GM19438 (cell line): Measurements from ENCODE around the gene CYP24A1.

Source experiments
- ATAC-seq: cut with Tn5 transposase; IDR thresholded peaks from one replicate; pipeline ENCODE4 v1.9.1; 2021; ENCODE audit warnings: low read depth; ENCODE audit not compliant: unreplicated experiment

Gene CYP24A1

GRCh38 chr20:54173653-54174456, at the start of gene CYP24A1:
CYP24A1 (minus strand) TSS chr20:54173986; CDS start chr20:54173579, 407 bp downstream.
- no peak for ATAC-seq

- ATAC-seq = no peak
These were observed 49.5 kb upstream of the CYP24A1 start for GRCh38 chr20:54223285-54223684.

GRCh38 chr20:54221996-54222890, 48.5 kb upstream of the CYP24A1 start:
- no peak for ATAC-seq

GRCh38 chr20:54221353-54221752, 47.6 kb upstream of the CYP24A1 start:
- ATAC-seq = no peak

GRCh38 chr20:54220722-54221121, 46.9 kb upstream of the CYP24A1 start:
- no peak for ATAC-seq

GRCh38 chr20:54219751-54220426, 46.1 kb upstream of the CYP24A1 start:
- no peak for ATAC-seq

- no peak for ATAC-seq
These were observed 44.7 kb upstream of the CYP24A1 start for GRCh38 chr20:54218470-54218869.

GRCh38 chr20:54217762-54218161, 44.0 kb upstream of the CYP24A1 start:
- ATAC-seq = no peak

- ATAC-seq = no peak
These were observed 41.5 kb upstream of the CYP24A1 start for GRCh38 chr20:54215157-54215789.

- no peak for ATAC-seq
These were observed 40.8 kb upstream of the CYP24A1 start for GRCh38 chr20:54214566-54214965.

GRCh38 chr20:54212871-54213270, 39.1 kb upstream of the CYP24A1 start:
- ATAC-seq = no peak

GRCh38 chr20:54212226-54212625, 38.4 kb upstream of the CYP24A1 start:
- no peak for ATAC-seq

GRCh38 chr20:54209216-54209813, 35.5 kb upstream of the CYP24A1 start:
- ATAC-seq = no peak

GRCh38 chr20:54208548-54209176, 34.9 kb upstream of the CYP24A1 start:
- peak; percentile 9 for ATAC-seq

- peak; percentile 95 for ATAC-seq
These were observed 34.2 kb upstream of the CYP24A1 start, which contains the start of gene PFDN4 for GRCh38 chr20:54207743-54208547. PFDN4 (plus strand) TSS chr20:54208087; CDS start chr20:54208101, 14 bp downstream.

GRCh38 chr20:54207053-54207742, 33.4 kb upstream of the CYP24A1 start:
- no peak for ATAC-seq

- no peak for ATAC-seq
These were observed 31.7 kb upstream of the CYP24A1 start for GRCh38 chr20:54205450-54205849.

GRCh38 chr20:54204481-54204880, 30.7 kb upstream of the CYP24A1 start:
- no peak for ATAC-seq
